Measurements from ENCODE around the gene PTP4A2.
A peak's percentile ranks its signal among the peaks of the same experiment; 100 is the strongest.

Gene PTP4A2

DNA sequence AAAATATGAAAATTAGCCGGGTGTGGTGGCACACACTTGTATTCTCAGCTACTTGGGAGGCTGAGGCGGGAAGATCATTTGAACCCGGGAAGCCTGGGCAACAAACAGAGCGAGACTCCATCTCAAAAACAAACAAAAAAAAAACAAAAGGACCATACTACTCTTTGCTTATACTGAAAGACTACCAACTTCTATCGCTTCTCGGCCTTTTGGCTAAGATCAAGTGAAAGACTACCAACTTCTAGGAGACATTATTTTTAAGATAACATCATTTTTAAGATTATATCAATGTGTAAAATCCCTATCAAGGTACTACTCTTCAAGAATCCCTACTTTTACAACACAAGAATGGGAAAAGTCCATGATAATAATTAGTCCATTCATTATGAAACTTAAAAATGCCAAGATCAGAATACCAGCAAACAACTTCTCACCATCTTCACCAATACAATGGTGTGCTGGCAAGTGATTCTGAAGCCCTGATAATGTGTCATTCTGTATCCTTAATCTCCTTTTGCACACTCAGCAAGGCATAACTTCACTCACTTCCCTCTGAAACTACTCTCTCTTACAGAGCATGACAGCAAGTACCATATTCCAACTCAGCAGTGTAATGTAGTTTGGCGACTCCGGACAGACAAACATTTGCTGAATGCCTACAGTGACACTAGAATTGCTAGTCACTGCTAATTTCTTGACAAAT, 1.7 kb downstream of the PTP4A2 start:
- TF ChIP-seq, protein P1, sequence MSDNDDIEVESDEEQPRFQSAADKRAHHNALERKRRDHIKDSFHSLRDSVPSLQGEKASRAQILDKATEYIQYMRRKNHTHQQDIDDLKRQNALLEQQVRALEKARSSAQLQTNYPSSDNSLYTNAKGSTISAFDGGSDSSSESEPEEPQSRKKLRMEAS (IDR thresholded peaks at IDR 0.05; ENCODE audit: low read depth, low read length), result no peak
- no peak for TF ChIP-seq MYC (IDR thresholded peaks at IDR 0.05; ENCODE audit: low read depth, low read length)
- TF ChIP-seq, protein P2, sequence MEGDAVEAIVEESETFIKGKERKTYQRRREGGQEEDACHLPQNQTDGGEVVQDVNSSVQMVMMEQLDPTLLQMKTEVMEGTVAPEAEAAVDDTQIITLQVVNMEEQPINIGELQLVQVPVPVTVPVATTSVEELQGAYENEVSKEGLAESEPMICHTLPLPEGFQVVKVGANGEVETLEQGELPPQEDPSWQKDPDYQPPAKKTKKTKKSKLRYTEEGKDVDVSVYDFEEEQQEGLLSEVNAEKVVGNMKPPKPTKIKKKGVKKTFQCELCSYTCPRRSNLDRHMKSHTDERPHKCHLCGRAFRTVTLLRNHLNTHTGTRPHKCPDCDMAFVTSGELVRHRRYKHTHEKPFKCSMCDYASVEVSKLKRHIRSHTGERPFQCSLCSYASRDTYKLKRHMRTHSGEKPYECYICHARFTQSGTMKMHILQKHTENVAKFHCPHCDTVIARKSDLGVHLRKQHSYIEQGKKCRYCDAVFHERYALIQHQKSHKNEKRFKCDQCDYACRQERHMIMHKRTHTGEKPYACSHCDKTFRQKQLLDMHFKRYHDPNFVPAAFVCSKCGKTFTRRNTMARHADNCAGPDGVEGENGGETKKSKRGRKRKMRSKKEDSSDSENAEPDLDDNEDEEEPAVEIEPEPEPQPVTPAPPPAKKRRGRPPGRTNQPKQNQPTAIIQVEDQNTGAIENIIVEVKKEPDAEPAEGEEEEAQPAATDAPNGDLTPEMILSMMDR (IDR thresholded peaks at IDR 0.05; ENCODE audit: low read depth, low read length), result no peak
- no peak for TF ChIP-seq POLR2A (IDR thresholded peaks at IDR 0.05; ENCODE audit: extremely low read depth, insufficient read length)
- DNase-seq (ENCODE audit: low read depth), result peak; percentile 57
- H3K4me3 ChIP-seq (ENCODE audit: low read depth, low read length), result peak overlapping the region; percentile 96

DNA sequence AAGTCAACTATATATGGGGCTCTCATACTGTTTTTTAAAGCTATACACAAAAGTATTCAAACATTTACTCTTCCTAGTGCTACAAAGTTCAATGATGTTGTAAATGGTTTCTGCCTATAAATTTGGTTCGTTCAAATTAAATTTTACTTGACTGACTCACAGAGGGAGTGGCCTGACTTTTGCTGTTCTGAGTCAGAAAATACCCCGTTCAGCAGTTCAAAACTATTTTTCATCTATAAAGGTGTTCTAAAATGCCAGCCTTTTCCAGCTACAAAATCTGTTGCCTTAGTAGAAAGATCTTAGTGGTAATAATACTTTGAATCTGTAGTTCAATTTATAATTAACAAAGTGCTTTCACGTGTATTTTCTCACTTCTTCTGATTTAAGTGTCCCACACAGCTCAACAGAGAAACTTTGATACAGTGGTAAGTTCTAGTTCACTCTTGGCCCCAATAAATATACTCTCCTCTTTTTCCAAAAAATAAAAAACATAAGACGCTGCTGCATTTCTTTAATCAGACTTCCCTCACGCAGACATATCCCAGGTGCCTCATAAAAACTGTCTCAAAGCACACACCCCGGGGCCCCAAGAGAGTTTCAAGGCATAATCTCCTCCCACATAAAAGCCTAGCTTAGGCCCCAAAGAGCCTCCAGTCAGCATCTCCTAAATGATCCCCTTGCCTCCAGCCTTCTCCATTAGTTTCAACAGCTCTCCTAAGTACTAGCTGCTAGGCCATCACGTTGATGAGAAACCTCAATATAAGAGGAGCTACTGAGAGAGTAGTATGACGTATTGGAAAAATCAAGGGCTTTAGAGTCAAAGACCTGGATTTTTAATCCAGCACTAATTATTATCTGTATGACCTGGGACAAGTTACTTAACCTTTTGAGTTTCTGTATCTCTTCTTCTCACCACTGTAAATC, 3.2 kb downstream of the PTP4A2 start:
- peak; percentile 88 for DNase-seq (ENCODE audit: low read depth)
- TF ChIP-seq, protein P1 (IDR thresholded peaks at IDR 0.05; ENCODE audit: low read depth, low read length), result no peak
- 0 out of 2 replicates have a peak, but pooled peaks have one; percentile 5 for TF ChIP-seq MYC (IDR thresholded peaks at IDR 0.05; ENCODE audit: low read depth, low read length)
- H3K4me3 ChIP-seq (ENCODE audit: low read depth, low read length), result peak overlapping the region; percentile 96

DNA sequence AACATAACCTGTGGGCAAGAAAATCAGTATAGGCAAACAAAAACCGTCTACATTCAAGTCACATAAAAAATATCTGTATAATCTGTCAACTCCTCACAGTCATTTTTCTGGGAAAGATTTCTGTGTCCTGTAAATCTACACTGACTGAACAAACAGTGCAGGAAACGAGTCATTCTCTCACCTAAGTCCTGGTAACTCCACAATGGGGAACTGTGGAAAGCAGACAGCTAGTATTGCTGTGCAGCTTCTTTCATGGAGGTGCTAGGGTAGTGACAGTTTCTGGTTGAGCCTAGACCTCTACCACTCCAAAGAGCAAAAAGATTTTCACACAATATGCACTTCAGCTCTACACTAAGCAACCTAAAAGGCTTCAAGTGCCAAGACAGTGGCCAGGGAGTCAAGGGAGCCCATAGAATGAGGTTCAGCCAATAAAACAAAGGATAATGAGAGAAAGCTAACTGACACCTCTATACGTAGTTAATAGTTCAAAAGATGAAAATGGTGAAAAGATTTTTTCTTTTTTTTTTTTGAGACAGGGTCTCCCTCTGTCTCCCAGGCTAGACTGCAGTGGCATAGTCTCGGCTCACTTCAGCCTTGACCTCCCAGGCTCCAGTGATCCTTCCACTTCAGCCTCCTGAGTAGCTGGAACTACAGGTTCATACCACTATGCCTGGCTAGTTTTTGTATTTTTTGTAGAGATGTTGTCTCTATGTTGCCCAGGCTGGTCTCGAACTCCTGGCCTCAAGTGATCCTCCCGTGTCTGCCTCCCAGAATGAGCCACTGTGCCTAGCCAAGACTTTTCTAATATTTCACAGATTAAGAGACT, 5.5 kb downstream of the PTP4A2 start:
- DNase-seq (ENCODE audit: low read depth), result peak; percentile 57
- H3K4me3 ChIP-seq (ENCODE audit: low read depth, low read length), result no peak overlapping the region
- TF ChIP-seq, protein P1 (IDR thresholded peaks at IDR 0.05; ENCODE audit: low read depth, low read length), result no peak
- TF ChIP-seq, protein P2 (IDR thresholded peaks at IDR 0.05; ENCODE audit: low read depth, low read length), result no peak
- TF ChIP-seq MYC (IDR thresholded peaks at IDR 0.05; ENCODE audit: low read depth, low read length) (no peak), POLR2A (IDR thresholded peaks at IDR 0.05; ENCODE audit: extremely low read depth, insufficient read length) (no peak)

DNA sequence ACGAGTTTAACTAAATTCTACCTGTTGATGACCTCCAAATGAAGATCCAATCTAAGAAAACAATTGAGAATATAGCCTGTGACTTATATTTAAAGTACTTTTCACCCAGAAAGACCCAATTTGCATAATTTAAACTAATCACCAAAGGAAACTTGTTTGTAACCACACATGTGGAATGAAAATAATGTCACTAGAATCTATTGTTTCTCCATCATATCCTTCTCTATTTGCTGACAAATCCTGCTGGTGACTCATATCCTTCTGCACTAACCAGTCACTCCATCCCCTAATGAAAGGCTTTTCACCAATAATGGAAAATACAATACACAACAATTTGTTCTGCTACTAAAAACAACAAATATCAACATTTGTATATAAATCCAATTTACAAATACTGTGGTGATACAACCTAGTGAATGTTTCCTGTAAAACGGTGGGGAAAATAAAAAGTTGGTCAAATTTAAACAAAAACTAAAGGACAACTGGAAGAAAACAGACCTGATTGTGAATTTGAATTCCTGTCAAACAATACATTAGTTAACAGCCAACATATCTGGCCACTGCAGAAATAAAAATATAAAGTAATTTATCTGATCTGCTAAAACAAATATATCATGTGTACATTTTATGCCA, 6.5 kb downstream of the PTP4A2 start:
- TF ChIP-seq, protein P1 (IDR thresholded peaks at IDR 0.05; ENCODE audit: low read depth, low read length), result no peak
- TF ChIP-seq MYC (IDR thresholded peaks at IDR 0.05; ENCODE audit: low read depth, low read length) (no peak), POLR2A (IDR thresholded peaks at IDR 0.05; ENCODE audit: extremely low read depth, insufficient read length) (no peak)
- TF ChIP-seq, protein P2 (IDR thresholded peaks at IDR 0.05; ENCODE audit: low read depth, low read length), result no peak
- no peak overlapping the region for H3K4me3 ChIP-seq (ENCODE audit: low read depth, low read length)
- peak; percentile 66 for DNase-seq (ENCODE audit: low read depth)

DNA sequence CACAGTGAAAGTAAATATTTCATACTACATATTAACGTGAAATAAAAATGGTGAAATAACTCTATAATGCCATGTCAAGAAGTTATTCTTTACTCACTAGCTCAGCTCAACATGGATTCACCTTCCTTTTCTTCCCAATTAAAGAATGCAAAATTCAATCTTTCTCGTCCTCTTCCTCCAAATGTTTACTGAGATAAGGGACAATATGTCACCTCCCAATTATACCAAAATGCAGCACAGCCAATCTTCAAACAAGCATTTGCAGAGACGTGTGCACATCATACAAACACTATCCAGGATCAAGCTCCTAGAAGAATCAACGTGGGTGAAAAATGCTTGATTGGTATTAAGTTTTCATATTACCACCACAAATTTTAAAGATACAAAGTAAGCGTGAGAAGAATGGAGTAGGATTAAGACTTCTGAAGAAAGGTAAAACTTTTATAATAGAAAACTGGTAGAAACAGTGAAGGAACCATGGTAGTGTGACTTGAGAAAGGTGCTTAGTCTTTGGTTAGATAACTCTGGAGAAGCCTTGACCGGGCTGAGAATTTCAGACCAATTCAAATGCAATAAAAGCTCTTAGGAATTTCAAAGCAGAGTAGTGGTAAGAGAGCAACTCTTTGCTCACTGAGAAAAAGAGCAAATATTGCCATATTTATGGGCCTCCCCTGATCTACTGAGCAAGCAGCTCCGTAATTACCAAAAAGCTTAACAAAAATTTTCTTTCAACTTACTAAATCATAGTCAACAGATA, 7.2 kb downstream of the PTP4A2 start:
- no peak overlapping the region for H3K4me3 ChIP-seq (ENCODE audit: low read depth, low read length)
- TF ChIP-seq MYC (IDR thresholded peaks at IDR 0.05; ENCODE audit: low read depth, low read length) (no peak), POLR2A (IDR thresholded peaks at IDR 0.05; ENCODE audit: extremely low read depth, insufficient read length) (no peak)
- TF ChIP-seq, protein P2 (IDR thresholded peaks at IDR 0.05; ENCODE audit: low read depth, low read length), result no peak
- TF ChIP-seq, protein P1 (IDR thresholded peaks at IDR 0.05; ENCODE audit: low read depth, low read length), result no peak
- no peak for DNase-seq (ENCODE audit: low read depth)
